NCI-H2196 (cell line): ENCODE measurements around the gene EMC6.
"Not testable (repeated sequence)": the region's sequence is repeated elsewhere in the genome, so short reads cannot be mapped to it uniquely, and the experiment has no call there.

Experiments used
- DNase-seq: peaks from one replicate; lab custom pipeline; 2025; ENCODE audit not compliant: unreplicated experiment; lab: John Stamatoyannopoulos, UW

Gene EMC6

GRCh38 chr17:3679531-3680126, 11.0 kb downstream of the EMC6 start:
- DNase-seq = no peak

- no peak for DNase-seq
These were observed 12.4 kb downstream of the EMC6 start for GRCh38 chr17:3681057-3681456.

- DNase-seq = no peak
These were observed 13.0 kb downstream of the EMC6 start for GRCh38 chr17:3681565-3681964.

- DNase-seq = no peak
These were observed 13.4 kb downstream of the EMC6 start for GRCh38 chr17:3682033-3682432.

GRCh38 chr17:3683054-3683511, 14.5 kb downstream of the EMC6 start:
- DNase-seq = no peak

- DNase-seq = no peak
These were observed 16.6 kb downstream of the EMC6 start for GRCh38 chr17:3685174-3685573.

- no peak for DNase-seq
These were observed 19.5 kb downstream of the EMC6 start for GRCh38 chr17:3688027-3688553.

- DNase-seq = no peak
These were observed 20.2 kb downstream of the EMC6 start for GRCh38 chr17:3688852-3689261.

GRCh38 chr17:3689262-3690093, 20.9 kb downstream of the EMC6 start:
- no peak for DNase-seq

GRCh38 chr17:3690094-3690715, 21.6 kb downstream of the EMC6 start:
- DNase-seq = no peak

- DNase-seq = no peak
These were observed 23.0 kb downstream of the EMC6 start for GRCh38 chr17:3691617-3692067.

- DNase-seq = no peak
These were observed 23.7 kb downstream of the EMC6 start for GRCh38 chr17:3692346-3692745.

- no peak for DNase-seq
These were observed 24.5 kb downstream of the EMC6 start for GRCh38 chr17:3693141-3693540.

GRCh38 chr17:3693829-3694231, 25.2 kb downstream of the EMC6 start:
- DNase-seq = no peak

- no peak for DNase-seq
These were observed 26.6 kb downstream of the EMC6 start for GRCh38 chr17:3695129-3695722.

GRCh38 chr17:3695723-3696411, 27.3 kb downstream of the EMC6 start, which contains the start of gene P2RX5:
P2RX5 (minus strand) TSS chr17:3696155; CDS start chr17:3696005, 150 bp downstream.
- no peak for DNase-seq

- DNase-seq = no peak
These were observed 28.5 kb downstream of the EMC6 start for GRCh38 chr17:3697103-3697476.

- DNase-seq = no peak
These were observed 29.5 kb downstream of the EMC6 start for GRCh38 chr17:3698139-3698538.

GRCh38 chr17:3699951-3700350, 31.3 kb downstream of the EMC6 start:
- no peak for DNase-seq

GRCh38 chr17:3702041-3702539, 33.5 kb downstream of the EMC6 start:
- not testable (repeated sequence) for DNase-seq
